HG03280 (cell line): ENCODE results near the gene DPPA4.
"Not testable (repeated sequence)": the region's sequence is repeated elsewhere in the genome, so short reads cannot be mapped to it uniquely, and the experiment has no call there.

Experiments used
- ATAC-seq: cut with Tn5 transposase; IDR thresholded peaks from one replicate; pipeline ENCODE4 v1.9.1; 2021; ENCODE audit warnings: mild to moderate bottlenecking, moderate library complexity; ENCODE audit not compliant: unreplicated experiment

Gene DPPA4, protein sequence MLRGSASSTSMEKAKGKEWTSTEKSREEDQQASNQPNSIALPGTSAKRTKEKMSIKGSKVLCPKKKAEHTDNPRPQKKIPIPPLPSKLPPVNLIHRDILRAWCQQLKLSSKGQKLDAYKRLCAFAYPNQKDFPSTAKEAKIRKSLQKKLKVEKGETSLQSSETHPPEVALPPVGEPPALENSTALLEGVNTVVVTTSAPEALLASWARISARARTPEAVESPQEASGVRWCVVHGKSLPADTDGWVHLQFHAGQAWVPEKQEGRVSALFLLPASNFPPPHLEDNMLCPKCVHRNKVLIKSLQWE

DNA sequence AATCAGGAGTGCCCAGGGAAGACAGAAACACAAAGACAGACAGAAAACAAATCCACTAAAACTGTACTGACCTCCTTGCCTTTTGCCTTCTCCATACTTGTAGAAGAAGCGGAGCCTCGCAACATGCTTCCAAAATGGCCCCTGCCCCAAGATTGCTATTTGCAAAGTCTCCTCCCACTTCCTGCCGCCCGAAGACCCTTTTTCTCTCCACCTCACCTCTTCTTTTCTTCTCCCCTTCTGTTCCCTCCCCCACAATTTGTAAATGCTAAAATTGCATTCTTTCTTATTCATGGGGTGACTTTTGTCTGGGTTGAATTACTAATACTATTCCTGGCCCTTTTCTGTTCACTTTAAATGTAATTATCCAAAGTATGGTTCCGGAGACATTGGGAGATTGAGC lies at the start of gene DPPA4:
Gene DPPA4 (minus strand): TSS at position 154 of the 400 bp plus-strand sequence. CDS start 29 bp downstream, at position 125.
- no peak for ATAC-seq

DNA sequence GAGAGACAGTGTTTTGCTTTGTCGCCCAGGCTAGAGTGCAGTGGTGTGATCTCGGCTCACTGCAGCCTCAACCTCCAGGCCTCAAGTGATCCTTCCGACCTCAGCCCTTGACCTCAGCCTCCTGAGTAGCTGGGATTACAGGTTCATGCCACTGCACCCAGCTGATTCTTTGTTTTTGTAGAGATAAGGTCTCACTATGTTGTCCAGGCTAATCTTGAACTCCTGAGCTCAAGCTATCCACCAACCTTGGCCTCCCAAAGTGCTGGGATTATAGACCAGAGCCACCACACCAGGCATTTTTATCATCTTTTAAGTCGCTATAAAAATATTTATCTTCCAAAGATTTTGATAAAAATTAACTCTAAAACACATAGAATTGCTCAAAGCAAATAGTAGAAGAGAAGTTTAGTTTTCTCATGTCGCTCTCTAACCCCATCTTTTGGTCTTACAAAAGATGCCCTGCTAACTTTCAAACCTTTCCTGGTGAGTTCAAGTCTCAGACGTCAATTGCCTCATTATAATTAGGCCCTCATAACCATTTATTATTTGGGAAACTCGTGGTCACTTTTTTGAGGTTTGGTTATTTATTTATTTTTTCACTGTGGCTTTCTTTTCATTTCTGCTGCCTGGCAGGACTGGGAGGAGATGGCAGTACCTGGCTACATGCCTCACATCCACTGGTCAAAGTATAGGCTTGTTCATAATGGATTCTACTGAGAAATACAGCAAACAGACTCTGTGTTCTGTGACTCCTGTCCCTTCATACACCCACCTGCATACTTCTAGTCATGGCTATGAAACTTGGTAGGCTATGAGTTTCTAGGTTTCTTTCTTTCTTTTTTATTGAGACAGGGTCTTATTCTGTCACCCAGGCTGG lies 48.3 kb upstream of the DPPA4 start:
- no peak for ATAC-seq

DNA sequence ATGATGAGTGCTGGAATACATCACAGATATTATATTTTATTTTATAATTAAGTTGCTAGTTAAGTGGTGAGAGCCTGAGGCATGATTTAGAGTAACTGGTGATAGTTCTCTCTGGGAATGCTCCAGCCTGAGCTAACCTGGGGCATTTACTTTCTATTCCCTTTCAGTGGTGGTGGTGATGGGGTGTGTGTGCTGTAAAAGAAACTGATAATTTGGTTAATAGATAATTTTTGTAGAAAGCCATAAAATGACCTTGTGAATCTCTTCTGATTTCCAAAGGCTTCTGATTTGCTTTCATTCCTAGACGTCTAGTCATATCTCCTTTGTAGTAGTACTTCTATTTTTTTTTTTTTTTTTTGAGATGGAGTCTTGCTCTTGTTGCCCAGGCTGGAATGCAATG lies 46.8 kb upstream of the DPPA4 start:
- ATAC-seq = no peak

DNA sequence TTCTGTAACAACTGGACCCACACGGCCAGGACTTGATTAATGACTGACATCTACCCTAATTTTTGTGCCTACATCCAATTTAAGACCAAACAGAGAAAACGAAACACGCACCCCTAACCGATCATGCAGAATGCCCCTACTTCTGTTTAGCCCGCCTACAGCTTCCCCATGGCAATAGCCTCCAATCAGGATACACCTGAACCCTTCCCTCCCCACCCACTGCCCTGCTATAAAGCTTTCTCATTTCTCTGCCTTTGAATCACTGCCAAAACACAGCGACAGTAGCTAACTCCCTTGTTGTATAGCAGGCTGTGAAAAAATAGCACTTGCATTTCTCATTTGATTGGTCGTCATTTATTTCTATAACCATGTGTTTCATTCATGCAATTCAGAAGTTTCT lies 45.2 kb upstream of the DPPA4 start:
- no peak for ATAC-seq

DNA sequence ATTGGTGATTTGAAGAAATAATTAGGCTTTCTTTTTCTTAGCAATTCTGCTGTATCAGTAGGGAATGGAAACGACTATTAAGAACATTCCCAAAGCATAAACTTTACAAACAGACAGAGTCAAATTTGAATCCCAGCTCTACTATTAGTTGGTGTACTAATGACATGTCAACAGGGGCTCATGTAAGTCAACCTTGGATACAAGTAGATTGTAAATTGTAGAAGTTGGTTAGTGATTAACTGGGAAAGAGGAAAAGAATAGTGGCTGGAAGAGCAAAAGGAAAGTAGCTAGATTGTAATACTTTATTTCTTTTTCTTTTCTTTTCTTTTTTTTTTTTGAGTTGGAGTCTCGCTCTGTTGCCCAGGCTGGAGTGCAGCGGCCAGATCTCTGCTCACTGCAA lies 38.6 kb upstream of the DPPA4 start:
- ATAC-seq = no peak

DNA sequence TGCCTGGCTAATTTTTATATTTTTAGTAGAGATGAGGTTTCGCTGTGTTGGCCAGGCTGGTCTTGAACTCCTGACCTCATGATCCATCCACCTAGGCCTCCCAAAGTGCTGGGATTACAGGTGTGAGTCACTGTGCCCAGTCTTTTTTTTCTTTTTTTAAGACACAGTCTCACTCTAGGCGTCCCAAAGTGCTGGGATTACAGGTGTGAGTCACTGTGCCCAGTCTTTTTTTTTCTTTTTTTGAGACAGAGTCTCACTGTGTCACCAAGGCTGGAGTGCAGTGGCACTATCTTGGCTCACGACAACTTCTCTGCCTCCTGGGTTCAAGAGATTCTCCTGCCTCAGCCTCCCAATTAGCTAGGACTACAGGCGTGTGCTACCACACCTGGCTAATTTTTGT lies 37.1 kb upstream of the DPPA4 start:
- not testable (repeated sequence) for ATAC-seq

DNA sequence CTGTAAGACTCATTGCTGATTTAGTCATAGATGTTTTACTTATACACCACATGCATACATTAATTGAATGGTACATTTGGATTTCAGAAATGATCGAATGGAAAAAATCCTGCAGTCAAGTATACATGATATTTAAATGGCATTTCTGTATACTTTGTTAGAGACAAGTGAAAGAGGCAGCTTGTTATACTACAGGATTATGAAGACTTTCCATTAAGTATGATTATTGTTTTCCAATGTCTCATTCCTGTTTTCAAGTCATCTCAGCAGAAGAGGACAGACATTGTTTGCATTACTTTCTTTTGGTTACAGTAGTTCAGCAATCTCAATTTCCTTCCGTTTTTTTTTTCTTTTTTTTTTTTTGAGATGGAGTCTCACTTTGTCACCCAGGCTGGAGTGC lies 36.6 kb upstream of the DPPA4 start:
- ATAC-seq = no peak

DNA sequence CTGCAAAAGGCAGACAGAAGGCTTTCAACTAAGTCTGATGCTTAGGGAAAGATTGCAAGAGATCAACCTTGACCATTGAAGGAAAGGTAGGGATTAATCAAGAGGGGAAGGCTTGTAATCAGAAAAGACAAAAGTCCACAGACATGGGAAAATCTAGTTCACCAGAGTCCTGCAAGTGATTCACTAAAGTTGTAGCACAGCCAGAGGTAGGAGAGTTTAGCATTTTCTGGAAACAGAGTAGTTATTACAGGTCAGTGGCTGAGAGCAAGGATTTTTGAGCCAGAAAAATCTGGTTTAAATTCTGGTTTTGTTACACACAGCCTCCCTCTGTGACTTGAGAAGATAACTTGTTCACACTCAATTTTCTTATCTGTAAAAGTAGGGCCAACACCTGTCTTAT lies 35.3 kb upstream of the DPPA4 start:
- no peak for ATAC-seq

DNA sequence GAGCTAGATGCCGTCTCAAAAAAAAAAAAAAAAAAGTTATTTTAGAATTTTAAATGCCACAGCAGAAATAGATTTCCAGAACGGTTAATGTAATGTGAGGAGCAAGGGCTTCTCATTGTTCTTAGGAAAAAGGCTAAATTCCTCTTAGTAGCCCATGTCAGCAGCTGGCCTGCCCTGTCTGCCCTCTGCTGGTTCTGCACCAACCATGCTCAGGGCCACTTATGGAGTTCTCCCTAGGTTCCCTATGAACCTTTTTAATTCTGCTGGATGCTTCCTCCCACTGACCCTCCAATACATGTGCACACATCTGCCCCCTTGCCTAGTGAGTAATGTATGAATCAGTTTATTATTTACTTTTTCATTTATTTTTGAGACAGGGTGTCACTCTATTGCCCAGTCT lies 32.2 kb upstream of the DPPA4 start:
- no peak for ATAC-seq

DNA sequence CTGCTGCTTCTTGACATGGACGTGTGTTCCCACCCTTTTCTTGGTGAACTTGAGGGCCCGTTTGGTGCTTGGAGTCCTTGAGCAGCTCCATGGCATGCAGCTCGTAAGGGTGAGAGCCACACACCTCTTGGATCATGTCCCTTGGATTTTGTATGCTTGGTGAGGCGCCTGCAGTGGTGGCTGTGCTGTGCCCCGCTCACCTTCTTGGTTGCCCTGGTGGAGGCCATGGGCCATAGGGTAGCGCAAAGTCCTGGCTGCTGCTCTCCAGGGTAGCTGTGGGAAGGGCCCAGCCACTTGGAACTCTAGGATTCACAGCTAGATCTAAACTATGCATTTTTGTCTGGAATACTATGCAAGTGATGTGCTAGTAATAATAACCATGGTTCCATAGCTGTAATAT lies 26.7 kb upstream of the DPPA4 start:
- ATAC-seq = no peak

DNA sequence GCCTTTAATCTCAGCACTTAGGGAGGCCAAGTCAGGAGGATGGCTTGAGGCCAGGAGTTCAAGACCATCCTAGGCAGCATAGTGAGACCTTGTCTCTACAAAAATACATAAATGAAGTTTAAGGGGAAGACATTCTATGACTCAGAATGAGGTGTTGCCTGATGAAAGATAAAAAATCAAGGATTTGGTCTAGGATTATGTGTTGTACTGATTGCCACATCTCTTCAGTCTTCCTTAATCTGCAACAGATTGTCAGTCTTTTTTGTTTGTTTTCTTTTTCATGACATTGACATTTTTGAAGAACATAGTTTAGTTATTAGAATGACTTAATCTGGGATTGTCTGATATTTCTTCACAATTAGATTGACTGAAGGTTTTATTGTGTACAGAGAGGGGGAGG lies 26.3 kb upstream of the DPPA4 start:
- ATAC-seq = no peak

DNA sequence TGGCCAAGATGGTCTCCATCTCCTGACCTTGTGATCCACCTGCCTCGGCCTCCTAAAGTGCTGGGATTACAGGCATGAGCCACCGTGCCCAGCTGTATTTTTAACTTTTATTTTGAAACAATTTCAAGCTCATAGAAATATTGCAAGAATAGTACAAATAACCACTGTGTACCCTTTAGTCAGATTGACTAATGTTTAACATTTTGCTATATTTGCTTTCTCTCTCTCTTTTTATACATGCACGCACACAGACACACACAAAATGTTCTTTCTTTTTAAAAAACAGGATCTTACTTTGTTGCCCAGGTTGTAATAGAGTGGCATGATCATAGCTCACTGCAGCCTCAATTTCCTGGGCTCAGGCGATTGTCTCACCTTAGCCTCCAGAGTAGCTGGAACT lies 25.5 kb upstream of the DPPA4 start:
- ATAC-seq = no peak

DNA sequence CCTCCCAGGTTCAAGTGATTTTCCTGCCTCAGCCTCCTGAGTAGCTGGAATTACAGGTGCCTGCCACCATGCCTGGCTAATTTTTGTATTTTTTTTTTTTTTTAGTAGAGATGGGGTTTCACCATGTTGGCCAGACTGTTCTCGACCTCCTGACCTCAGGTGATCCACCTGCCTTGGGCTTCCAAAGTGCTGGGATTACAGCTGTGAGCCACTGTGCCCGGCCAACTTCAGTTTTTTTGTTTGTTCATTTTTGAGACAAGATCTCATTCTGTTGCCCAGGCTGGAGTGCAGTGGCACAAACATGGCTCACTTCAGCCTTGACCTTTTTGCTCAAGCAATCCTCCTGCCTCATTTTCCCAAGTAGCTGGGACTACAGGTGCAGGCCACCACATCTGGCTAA lies 21.5 kb upstream of the DPPA4 start:
- not testable (repeated sequence) for ATAC-seq

DNA sequence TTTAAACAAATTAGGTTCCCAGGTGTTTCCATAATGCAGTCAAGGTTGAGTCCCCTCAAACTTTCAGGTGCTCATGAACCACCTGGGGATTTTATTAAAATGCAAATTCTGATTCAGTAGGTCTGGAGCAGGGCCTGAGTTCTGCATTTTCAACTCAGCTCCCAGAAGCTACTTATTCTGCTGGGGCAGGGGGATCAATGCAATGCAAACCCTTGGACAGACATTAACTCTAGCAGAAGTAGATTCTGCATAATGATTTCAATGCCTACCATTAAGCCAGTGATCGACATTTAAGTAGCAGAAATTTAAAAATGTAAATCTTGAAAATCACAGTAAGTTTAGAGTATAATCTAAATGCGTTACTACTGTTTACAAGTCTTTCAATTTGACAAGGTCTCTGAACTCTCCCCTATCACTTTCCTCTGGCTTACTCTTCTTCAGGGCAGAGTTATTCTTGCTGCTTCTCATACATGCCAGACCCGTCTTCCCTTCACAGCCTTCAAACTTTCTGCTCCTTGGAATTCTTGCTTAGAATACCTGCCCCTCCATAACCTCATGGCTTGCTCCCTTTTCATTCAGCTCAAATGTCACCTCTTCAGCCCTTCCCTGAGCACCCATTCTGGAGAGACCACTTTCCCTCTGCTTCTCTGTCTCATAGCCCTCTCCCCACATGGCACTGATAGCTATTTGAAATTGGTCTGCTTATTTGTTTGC lies 19.3 kb upstream of the DPPA4 start:
- ATAC-seq = no peak

DNA sequence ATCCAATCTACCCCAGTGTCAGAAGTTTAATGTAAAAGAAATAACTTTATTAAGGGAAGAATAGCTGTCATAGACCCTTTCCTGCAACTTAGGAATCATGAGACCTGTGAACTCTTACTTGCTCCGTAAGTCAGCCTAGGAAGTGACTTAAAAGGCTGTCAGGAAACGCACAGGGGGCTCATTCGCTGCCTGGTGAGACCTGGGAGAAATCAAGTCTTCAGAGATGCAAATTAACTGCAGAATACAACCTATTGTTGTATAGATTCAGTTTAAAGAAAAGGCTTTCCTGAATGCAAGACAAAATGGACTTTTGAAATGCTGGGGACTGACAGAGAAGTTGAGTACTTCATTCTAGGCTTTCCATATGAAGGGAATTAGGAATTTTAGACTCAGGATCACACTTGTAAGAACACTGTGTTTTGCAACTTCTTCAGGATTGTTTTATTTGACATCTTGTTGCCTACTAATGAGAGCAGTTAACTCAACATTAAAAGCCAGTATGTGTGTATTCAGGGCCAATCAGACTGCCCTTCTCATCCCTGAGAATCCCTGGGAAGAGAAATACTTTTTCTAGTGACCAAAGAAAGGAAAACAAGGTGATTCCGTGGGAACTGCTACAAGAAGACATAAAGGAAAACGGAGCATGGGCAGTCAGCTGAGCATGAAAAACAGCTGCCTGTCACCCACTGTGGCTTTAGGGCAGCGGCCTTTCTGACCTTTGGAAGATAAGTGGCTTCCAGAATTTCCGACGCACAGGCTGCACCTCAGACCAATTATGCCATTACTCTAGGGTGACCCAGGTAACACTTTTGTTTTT lies 18.5 kb upstream of the DPPA4 start:
- ATAC-seq = no peak

DNA sequence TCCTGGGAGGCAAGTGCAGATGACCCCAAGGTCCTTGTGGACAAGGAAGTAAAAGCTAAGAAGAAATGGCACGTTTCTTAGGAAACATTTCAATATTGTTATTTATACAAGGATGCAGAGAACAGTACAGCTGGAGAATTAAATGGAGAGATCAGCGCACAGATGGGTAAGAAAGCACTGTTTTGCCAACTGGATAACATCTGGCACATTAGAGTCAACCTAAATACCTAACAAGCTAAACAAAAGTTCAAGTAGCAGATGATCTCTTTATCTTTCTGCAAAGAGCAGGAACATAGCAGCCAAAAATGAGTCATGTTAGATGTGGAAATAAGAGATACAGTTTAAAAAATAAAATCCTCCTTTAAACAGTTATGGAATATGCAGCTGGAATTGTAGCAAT lies 15.7 kb upstream of the DPPA4 start:
- no peak for ATAC-seq

DNA sequence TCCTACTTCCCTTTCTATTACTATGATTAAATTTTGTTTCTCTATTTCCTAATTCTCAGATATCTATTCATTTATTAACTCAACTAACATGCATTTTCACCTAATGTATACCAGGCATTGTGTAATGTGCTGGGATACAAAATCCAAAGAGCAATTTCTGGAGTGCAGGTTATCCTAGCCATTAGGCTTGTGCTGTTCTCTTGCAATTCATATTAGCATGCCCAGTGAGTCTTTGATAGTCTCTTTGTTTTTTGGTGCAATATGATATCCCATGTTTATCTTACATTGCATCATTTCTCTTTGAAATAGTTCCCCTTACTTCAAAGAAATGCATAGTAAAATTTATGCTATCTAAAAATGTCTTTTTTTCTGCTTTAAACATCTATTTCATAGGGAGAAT lies 13.9 kb upstream of the DPPA4 start:
- no peak for ATAC-seq

DNA sequence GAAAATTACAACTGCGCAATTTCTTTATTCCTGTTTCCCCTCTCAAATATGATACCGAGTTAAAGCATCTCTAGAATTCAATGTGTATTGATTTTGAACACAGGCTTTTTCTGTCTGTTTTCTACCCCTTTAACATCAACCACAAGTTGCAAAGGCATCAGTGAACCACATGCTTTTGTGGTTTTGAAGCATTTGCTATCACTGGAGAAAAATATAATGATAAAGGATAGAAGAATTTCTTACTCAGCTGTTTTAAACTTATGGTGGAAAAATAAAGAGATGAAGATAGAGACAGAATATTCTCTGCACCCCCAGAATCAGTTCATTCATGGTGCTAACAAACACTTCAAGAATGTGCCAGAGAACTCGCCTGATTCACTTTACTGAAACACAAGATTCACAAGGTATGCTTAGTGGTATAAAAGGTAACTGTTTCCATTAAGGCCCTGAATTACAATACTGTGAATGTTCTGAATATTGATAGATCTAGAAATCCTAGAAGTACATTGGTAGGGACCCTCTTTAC lies 9.5 kb upstream of the DPPA4 start:
- ATAC-seq = no peak

DNA sequence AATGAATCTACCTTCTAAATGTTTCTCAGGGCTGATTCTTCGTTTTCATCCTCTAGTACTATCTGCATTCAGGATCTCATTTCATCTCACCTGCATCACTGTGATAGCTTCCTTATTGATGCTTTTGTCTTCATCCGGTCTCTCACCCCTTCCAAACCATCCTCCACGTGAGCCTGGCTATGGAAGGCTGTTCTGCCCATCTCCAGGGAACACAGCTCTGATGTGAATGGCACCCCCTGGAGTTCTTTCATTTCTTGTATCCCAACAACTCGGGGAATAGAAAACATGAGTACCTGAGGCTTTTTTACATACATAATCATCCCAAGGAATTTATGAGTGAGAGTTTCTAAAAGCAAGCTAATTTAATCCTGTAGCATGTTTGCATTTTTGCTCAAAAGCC lies 8.8 kb upstream of the DPPA4 start:
- no peak for ATAC-seq
